ENCODE measurements around the gene POU2F1.

DNA sequence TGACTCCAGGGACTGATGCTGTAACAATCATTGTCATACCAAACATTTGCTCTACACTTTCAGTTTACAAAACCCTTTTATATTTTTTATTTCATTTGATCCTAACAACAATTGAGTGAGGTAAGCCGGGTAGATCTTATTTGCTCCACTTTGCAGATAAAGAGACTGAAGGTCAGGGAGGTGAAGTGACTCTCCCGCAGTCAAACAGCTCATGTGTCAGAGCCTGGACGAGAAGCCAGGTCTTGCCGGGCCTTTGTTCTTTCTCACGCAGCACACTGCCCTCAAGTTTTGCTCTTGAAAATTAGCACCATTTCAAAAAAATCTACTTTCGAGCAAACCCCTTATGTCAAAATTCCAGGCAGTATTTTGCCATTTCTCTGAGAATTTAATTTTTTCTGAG is 232.4 kb downstream of the POU2F1 start:
- TF ChIP-seq, protein P1, sequence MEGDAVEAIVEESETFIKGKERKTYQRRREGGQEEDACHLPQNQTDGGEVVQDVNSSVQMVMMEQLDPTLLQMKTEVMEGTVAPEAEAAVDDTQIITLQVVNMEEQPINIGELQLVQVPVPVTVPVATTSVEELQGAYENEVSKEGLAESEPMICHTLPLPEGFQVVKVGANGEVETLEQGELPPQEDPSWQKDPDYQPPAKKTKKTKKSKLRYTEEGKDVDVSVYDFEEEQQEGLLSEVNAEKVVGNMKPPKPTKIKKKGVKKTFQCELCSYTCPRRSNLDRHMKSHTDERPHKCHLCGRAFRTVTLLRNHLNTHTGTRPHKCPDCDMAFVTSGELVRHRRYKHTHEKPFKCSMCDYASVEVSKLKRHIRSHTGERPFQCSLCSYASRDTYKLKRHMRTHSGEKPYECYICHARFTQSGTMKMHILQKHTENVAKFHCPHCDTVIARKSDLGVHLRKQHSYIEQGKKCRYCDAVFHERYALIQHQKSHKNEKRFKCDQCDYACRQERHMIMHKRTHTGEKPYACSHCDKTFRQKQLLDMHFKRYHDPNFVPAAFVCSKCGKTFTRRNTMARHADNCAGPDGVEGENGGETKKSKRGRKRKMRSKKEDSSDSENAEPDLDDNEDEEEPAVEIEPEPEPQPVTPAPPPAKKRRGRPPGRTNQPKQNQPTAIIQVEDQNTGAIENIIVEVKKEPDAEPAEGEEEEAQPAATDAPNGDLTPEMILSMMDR (IDR thresholded peaks at IDR 0.05; ENCODE audit: low read length), result no peak
- TF ChIP-seq EZH2phosphoT487 (IDR thresholded peaks at IDR 0.05; ENCODE audit: low read length), result no peak
- no peak for TF ChIP-seq EZH2 (optimal IDR thresholded peaks at IDR 0.05; ENCODE audit: low read depth, low read length)
